ENCODE results near the gene TMEM171.

TMEM171 gene

GRCh38 chr5:73121119-73121463 lies 716 bp downstream of the TMEM171 start:
- no peak for DNase-seq (ENCODE audit: low spot score)

- peak; percentile 43 for DNase-seq (ENCODE audit: low spot score)
These were observed 2.8 kb downstream of the TMEM171 start for GRCh38 chr5:73122875-73123810.

- DNase-seq (ENCODE audit: low spot score), result no peak
These were observed 4.9 kb downstream of the TMEM171 start for GRCh38 chr5:73125289-73125688.

- DNase-seq (ENCODE audit: low spot score), result no peak
These were observed 6.0 kb downstream of the TMEM171 start for GRCh38 chr5:73126381-73126780.

- no peak for DNase-seq (ENCODE audit: low spot score)
These were observed 6.6 kb downstream of the TMEM171 start for GRCh38 chr5:73126957-73127356.

- no peak for DNase-seq (ENCODE audit: low spot score)
These were observed 8.8 kb downstream of the TMEM171 start for GRCh38 chr5:73129143-73129542.

- DNase-seq (ENCODE audit: low spot score), result no peak
These were observed 10.4 kb downstream of the TMEM171 start for GRCh38 chr5:73130811-73131210.

GRCh38 chr5:73131711-73132425 lies 11.5 kb downstream of the TMEM171 start:
- no peak for DNase-seq (ENCODE audit: low spot score)

GRCh38 chr5:73132759-73133158 lies 12.4 kb downstream of the TMEM171 start:
- DNase-seq (ENCODE audit: low spot score), result no peak

GRCh38 chr5:73135021-73135420 lies 14.6 kb downstream of the TMEM171 start:
- no peak for DNase-seq (ENCODE audit: low spot score)

- peak; percentile 48 for DNase-seq (ENCODE audit: low spot score)
These were observed 15.2 kb downstream of the TMEM171 start for GRCh38 chr5:73135429-73136054.

GRCh38 chr5:73136055-73136562 lies 15.7 kb downstream of the TMEM171 start:
- peak; percentile 47 for DNase-seq (ENCODE audit: low spot score)

- no peak for DNase-seq (ENCODE audit: low spot score)
These were observed 17.5 kb downstream of the TMEM171 start for GRCh38 chr5:73137563-73138530.

- DNase-seq (ENCODE audit: low spot score), result no peak
These were observed 19.1 kb downstream of the TMEM171 start for GRCh38 chr5:73139485-73139884.

- DNase-seq (ENCODE audit: low spot score), result no peak
These were observed 20.4 kb downstream of the TMEM171 start for GRCh38 chr5:73140801-73141200.

- no peak for DNase-seq (ENCODE audit: low spot score)
These were observed 21.7 kb downstream of the TMEM171 start for GRCh38 chr5:73142035-73142434.

GRCh38 chr5:73143716-73144115 lies 23.3 kb downstream of the TMEM171 start:
- DNase-seq (ENCODE audit: low spot score), result no peak

GRCh38 chr5:73149540-73149939 lies 29.2 kb downstream of the TMEM171 start:
- DNase-seq (ENCODE audit: low spot score), result no peak

- no peak for DNase-seq (ENCODE audit: low spot score)
These were observed 30.5 kb downstream of the TMEM171 start for GRCh38 chr5:73150876-73151275.

GRCh38 chr5:73151766-73152410 lies 31.5 kb downstream of the TMEM171 start:
- DNase-seq (ENCODE audit: low spot score), result no peak

All from iPS-NIHi11 (cell line).